Sigmoid colon (tissue), 4 donors: Measurements from ENCODE around the gene CUX1.

ENCODE experiments used
- CTCF ChIP-seq, 4 experiments: fragments of 450-650 bp in 3 of 4; fragments of 200-600 bp in 1 of 4; IDR thresholded peaks; one replicate each; pipeline ENCODE4 v1.5.1; 2016 to 2019; ENCODE audit warnings: antibody characterized with exemption in 4 of 4, mild to moderate bottlenecking in 3 of 4, moderate library complexity in 2 of 4
- EP300 ChIP-seq, 4 donors: sonication (generic); formaldehyde crosslinking; IDR thresholded peaks; one replicate each; pipeline ENCODE4 v1.6.1; 2017; ENCODE audit warnings: antibody characterized with exemption in 4 of 4
- POLR2A ChIP-seq, 2 donors: fragments of 450-650 bp; IDR thresholded peaks; one replicate each; pipeline ENCODE4 v1.6.1; 2016; ENCODE audit warnings: antibody characterized with exemption in 2 of 2, mild to moderate bottlenecking in 2 of 2, moderate library complexity in 2 of 2
- POLR2AphosphoS5 ChIP-seq, 4 donors: sonication (generic); formaldehyde crosslinking; IDR thresholded peaks; one replicate each; pipeline ENCODE4 v1.6.1; 2017; ENCODE audit warnings: antibody characterized with exemption in 4 of 4

GRCh38 chr7:101829374-101829773 lies 11.9 kb downstream of the CUX1 start:
- TF ChIP-seq CTCF (IDR thresholded peaks at IDR 0.05) = no peak
- TF ChIP-seq POLR2A (IDR thresholded peaks at IDR 0.05) = no peak
- no peak for TF ChIP-seq POLR2AphosphoS5 (IDR thresholded peaks at IDR 0.05)
- TF ChIP-seq EP300 (IDR thresholded peaks at IDR 0.05) = no peak
